Neutrophil (primary cell): ENCODE measurements around the gene ESPNL.
"Not testable (repeated sequence)": the region's sequence is repeated elsewhere in the genome, so short reads cannot be mapped to it uniquely, and the experiment has no call there.

Experiments
- H3K27ac ChIP-seq: fragments of 200-600 bp; sonication (generic); 2 replicates; pipeline ENCODE4 v1.5.1; 2016; ENCODE audit warnings: mild to moderate bottlenecking, moderate library complexity
- H3K27me3 ChIP-seq: fragments of 200-600 bp; sonication (generic); 2 replicates; pipeline ENCODE4 v1.6.0; 2016; ENCODE audit warnings: mild to moderate bottlenecking
- H3K36me3 ChIP-seq: fragments of 200-600 bp; sonication (generic); 2 replicates; pipeline ENCODE4 v1.5.1; 2017
- H3K4me1 ChIP-seq, 2 experiments: fragments of 200-600 bp in 1 of 2; sonication (generic) in 1 of 2; 1 replicate in 1 of 2; 2 replicates in 1 of 2; pipeline versions ENCODE4 v1.5.1 to v1.6.1; 2013 to 2016; ENCODE audit warnings: low read depth in 1 of 2, low read length in 1 of 2, mild to moderate bottlenecking in 1 of 2, moderate library complexity in 1 of 2; ENCODE audit not compliant: control insufficient read depth in 1 of 2, insufficient read depth in 1 of 2
- H3K4me3 ChIP-seq, 2 experiments: fragments of 200-600 bp in 1 of 2; sonication (generic) in 1 of 2; 1 replicate in 1 of 2; 2 replicates in 1 of 2; pipeline ENCODE4 v1.5.1; 2013 to 2016; ENCODE audit warnings: low read depth in 1 of 2, low read length in 1 of 2, mild to moderate bottlenecking in 1 of 2, moderate library complexity in 1 of 2
- H3K9me3 ChIP-seq: fragments of 200-600 bp; sonication (generic); 2 replicates; pipeline ENCODE4 v1.5.1; 2016
- TF ChIP-seq, protein P1 (sequence below): fragments of 200-600 bp; sonication (generic); IDR thresholded peaks from 2 replicates; pipeline ENCODE4 v1.5.1; 2016; ENCODE audit warnings: antibody characterized with exemption

ESPNL gene

DNA sequence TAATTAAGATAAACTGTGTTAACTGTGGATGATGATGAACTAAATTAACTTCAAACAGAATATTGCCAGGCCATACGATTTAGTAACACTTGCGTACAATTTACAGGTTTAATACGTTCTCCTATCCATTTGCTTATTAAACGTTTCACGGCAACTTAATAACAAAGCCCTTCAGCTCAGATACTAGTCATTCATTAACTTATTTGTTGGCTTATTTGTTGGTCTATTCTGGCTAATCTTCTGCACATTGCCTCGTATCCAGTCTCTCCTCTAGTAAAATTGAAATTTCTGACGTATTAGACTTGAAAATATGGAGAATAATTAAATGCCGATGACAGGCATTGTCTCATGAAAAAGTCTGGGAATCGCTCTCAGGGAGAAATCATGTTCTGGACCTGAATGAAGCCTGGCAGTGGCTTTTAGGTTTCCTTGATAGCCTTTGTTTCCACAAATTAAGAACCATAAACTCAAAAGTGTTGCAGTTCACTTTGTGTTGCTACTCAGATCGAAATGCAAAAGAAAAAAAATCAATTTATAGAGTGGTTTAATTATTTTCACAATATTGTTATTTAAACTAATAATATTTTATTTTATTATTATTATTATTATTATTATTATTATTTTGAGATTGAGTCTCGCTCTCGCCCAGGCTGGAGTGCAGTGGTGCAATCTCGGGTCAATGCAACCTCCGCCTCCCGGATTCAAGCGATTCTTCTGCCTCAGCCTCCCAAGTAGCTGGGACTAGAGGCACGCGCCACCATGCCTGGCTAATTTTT, 34.9 kb upstream of the ESPNL start:
- Histone ChIP-seq H3K36me3 (peaks cover 9% of the 10 kb centered on the region), H3K4me3 (no peak overlapping the region), H3K27me3 (no peaks in the 10 kb centered on the region), H3K4me1 (peaks cover 11 to 17% of the 10 kb centered on the region in 2 experiments), H3K27ac (no peak overlapping the region), H3K9me3 (no peaks in the 10 kb centered on the region)
- TF ChIP-seq, protein P1, sequence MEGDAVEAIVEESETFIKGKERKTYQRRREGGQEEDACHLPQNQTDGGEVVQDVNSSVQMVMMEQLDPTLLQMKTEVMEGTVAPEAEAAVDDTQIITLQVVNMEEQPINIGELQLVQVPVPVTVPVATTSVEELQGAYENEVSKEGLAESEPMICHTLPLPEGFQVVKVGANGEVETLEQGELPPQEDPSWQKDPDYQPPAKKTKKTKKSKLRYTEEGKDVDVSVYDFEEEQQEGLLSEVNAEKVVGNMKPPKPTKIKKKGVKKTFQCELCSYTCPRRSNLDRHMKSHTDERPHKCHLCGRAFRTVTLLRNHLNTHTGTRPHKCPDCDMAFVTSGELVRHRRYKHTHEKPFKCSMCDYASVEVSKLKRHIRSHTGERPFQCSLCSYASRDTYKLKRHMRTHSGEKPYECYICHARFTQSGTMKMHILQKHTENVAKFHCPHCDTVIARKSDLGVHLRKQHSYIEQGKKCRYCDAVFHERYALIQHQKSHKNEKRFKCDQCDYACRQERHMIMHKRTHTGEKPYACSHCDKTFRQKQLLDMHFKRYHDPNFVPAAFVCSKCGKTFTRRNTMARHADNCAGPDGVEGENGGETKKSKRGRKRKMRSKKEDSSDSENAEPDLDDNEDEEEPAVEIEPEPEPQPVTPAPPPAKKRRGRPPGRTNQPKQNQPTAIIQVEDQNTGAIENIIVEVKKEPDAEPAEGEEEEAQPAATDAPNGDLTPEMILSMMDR: no peak

DNA sequence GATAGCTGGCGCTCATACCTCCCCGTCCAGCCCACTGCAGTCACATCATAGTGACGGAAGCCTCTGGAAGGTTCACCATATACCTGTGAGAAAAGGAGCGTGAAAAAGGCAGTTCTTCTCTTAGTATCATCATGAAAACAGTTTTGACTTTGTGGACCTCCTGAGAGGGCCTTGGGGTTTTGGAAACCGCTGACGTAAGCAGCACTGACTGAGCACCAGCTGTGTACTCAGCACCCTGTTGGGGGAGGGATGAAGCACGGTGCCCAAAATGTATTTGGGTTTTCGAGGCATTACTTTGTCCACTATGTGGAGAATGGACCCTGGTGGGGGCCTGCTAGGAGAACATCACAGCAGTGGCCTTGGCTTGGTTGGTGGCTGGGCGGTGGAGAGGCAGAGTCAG, 33.9 kb upstream of the ESPNL start:
- Histone ChIP-seq H3K27ac (no peak overlapping the region), H3K36me3 (peaks cover 9% of the 10 kb centered on the region), H3K4me3 (no peak overlapping the region), H3K9me3 (no peaks in the 10 kb centered on the region), H3K4me1 (peaks cover 8 to 13% of the 10 kb centered on the region in 2 experiments), H3K27me3 (no peaks in the 10 kb centered on the region)
- TF ChIP-seq, protein P1: no peak

DNA sequence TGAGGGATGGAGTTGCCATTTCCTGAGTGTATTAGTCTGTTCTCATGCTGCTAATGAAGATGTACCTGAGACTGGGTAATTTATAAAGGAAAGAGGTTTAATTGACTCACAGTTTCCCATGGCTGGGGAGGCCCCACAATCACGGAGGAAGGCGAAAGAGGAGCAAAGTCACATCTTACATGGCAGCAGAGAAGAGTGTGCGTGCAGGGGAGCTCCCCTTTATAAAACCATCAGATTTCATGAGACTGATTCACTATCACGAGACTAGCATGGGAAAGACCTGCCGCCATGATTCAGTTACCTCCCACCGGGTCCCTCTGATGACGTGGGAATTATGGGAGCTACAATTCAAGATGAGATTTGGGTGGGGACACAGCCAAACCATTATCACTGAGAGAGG, 33.4 kb upstream of the ESPNL start:
- not testable (repeated sequence) for H3K36me3 ChIP-seq, H3K27ac ChIP-seq, H3K4me1 ChIP-seq, H3K9me3 ChIP-seq, H3K27me3 ChIP-seq, H3K4me3 ChIP-seq

DNA sequence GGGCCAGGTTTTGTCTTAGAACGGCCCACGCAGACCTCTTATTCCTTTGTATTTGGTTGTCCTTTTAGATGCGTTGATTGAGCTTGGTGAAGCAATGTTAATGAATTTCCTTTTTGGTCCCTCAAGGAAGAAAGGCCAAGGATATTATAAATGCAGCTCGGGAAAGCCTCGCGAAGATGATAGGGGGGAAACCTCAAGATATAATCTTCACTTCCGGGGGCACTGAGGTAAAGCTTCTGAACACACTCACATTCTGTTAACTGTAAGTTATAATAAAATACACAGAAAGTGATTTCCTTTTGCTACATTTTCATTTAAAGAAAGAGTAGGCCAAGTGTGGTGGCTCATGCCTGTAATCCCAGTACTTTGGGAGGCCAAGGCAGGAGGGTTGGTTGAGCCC, 32.2 kb upstream of the ESPNL start:
- no peak overlapping the region for H3K27ac ChIP-seq
- TF ChIP-seq, protein P1: no peak
- no peak overlapping the region for H3K4me3 ChIP-seq
- H3K9me3 ChIP-seq: no peaks in the 10 kb centered on the region
- H3K4me1 ChIP-seq: peaks cover 0 to 4% of the 10 kb centered on the region in 2 experiments
- H3K36me3 ChIP-seq: peaks cover 9% of the 10 kb centered on the region
- no peaks in the 10 kb centered on the region for H3K27me3 ChIP-seq

DNA sequence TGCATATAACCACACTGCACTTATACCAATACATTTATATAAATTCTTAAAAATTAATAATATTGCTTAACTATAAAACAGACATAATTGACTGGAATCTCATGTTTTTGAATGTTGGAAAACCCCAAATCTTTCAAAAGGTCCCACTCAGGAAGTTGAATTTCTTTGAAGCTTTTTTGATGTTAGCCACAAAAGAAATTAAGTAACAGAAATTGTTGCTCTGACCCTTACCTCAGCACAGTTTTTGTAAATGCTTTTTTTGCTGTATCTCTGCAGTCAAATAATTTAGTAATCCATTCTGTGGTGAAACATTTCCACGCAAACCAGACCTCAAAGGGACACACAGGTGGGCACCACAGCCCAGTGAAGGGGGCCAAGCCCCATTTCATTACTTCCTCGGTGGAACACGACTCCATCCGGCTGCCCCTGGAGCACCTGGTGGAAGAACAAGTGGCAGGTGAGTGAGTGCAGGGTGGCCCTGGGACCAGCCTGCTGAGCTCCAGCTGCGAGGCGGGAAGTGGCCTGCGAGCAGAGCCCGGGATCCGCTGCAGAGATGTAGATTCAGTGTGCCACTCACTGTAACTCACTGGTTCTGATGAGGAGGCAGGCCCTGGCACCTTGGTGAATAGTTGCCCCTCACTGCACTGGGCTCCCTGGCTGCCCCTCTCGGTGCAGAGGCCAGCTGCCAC, 31.0 kb upstream of the ESPNL start:
- peaks cover 9% of the 10 kb centered on the region for H3K36me3 ChIP-seq
- no peaks in the 10 kb centered on the region for H3K9me3 ChIP-seq
- no peaks in the 10 kb centered on the region for H3K27me3 ChIP-seq
- H3K4me1 ChIP-seq: peaks cover 0 to 4% of the 10 kb centered on the region in 2 experiments
- no peak overlapping the region for H3K4me3 ChIP-seq
- H3K27ac ChIP-seq: no peak overlapping the region
- TF ChIP-seq, protein P1: no peak

DNA sequence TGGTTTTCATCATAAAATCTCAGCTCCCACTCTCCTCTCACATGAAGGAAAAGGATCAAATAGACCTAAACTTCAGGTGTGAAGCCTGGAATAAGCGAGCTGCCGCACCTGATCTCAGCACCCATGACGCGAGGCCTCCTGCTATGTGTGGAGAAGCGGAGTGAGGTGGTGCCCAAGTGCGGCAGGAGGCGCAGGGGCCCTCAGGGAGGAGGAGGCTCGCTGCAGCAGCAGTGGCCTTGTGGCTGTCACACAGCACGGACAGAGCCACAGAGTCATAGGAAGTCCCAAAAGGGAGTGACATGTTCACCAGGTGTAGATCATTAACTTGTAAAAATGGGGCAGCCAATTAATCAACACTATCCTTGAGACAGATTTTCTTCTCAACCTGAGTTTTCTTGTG, 30.3 kb upstream of the ESPNL start:
- peaks cover 9% of the 10 kb centered on the region for H3K36me3 ChIP-seq
- H3K4me1 ChIP-seq: peaks cover 0 to 4% of the 10 kb centered on the region in 2 experiments
- TF ChIP-seq, protein P1: no peak
- H3K27me3 ChIP-seq: no peaks in the 10 kb centered on the region
- no peak overlapping the region for H3K4me3 ChIP-seq
- no peaks in the 10 kb centered on the region for H3K9me3 ChIP-seq
- H3K27ac ChIP-seq: no peak overlapping the region
